Esophagus muscularis mucosa (tissue), 4 donors: ENCODE results near the gene TXNDC11. TPM values are rescaled to one million over a fixed set of nuclear protein-coding genes. Genes with fewer than 3 reads are reported as not detected.
A peak's percentile ranks its signal among the peaks of the same experiment; 100 is the strongest.

Experiments
- DNase-seq: peaks from one replicate; pipeline ENCODE4 v3.0.0-alpha.2; 2017; ENCODE audit errors: extremely low spot score
- H3K27ac ChIP-seq, 4 donors: fragments of 200-600 bp; sonication (generic); replicated peaks in 1 of 4; 1 replicate in 3 of 4; 2 replicates in 1 of 4; pipeline ENCODE4 v1.5.1; 2016 to 2019; ENCODE audit warnings: mild to moderate bottlenecking in 1 of 4
- H3K27me3 ChIP-seq, 4 donors: fragments of 200-600 bp; sonication (generic); one replicate each; pipeline versions ENCODE4 v1.5.1 to v1.6.0; 2016 to 2019
- H3K36me3 ChIP-seq, 4 donors: fragments of 200-600 bp; sonication (generic); one replicate each; pipeline ENCODE4 v1.5.1; 2016 to 2019
- H3K4me1 ChIP-seq, 4 donors: fragments of 200-600 bp; sonication (generic); one replicate each; pipeline ENCODE4 v1.5.1; 2016 to 2019
- H3K4me3 ChIP-seq, 4 donors: fragments of 200-600 bp; sonication (generic); 1 replicate in 2 of 4; 2 replicates in 2 of 4; pipeline ENCODE4 v1.5.1; 2016 to 2019; ENCODE audit warnings: mild to moderate bottlenecking in 4 of 4, moderate library complexity in 1 of 4
- H3K9me3 ChIP-seq, 4 donors: fragments of 200-600 bp; sonication (generic); 1 replicate in 3 of 4; 2 replicates in 1 of 4; pipeline ENCODE4 v1.5.1; 2016 to 2019
- EP300 ChIP-seq: sonication (generic); formaldehyde crosslinking; IDR thresholded peaks from one replicate; pipeline ENCODE4 v1.6.1; 2017; ENCODE audit warnings: antibody characterized with exemption
- POLR2A ChIP-seq: fragments of 450-650 bp; IDR thresholded peaks from one replicate; pipeline ENCODE4 v1.6.1; 2017; ENCODE audit warnings: antibody characterized with exemption, moderate library complexity, mild to moderate bottlenecking, low read depth
- POLR2AphosphoS5 ChIP-seq, 2 donors: sonication (generic); formaldehyde crosslinking; IDR thresholded peaks; one replicate each; pipeline ENCODE4 v1.6.1; 2017; ENCODE audit warnings: antibody characterized with exemption in 2 of 2
- WGBS: methylation state at CpG from one replicate; pipeline ENCODE4 v1.1.5; 2018; 5-methylcytosine and 5-hydroxymethylcytosine counted together
- intact Hi-C: fragments of 100-400 bp; cut with DNase I; formaldehyde crosslinking; loops from one replicate; pipeline ENCODE4 v1.15.1; 2023
- total RNA-seq, 4 donors: library from RNA; depleted of rRNA; stranded (reverse); fragments of >200 nt; gene quantifications; one replicate each; pipeline versions ENCODE4 v1.1.0 to v1.2.1, GENCODE V29; 2016
- TF ChIP-seq, protein P1 (sequence below), 3 experiments: fragments of 200-600 bp in 2 of 3; fragments of 450-650 bp in 1 of 3; sonication (generic) in 2 of 3; IDR thresholded peaks; one replicate each; pipeline ENCODE4 v1.5.1; 2017 to 2019; ENCODE audit warnings: antibody characterized with exemption in 3 of 3, mild to moderate bottlenecking in 2 of 3, moderate library complexity in 1 of 3

The TXNDC11 gene
- total RNA-seq, 4 donors from 2014 or later, result 32.4 to 47.2 (median 38.2) TPM

DNA sequence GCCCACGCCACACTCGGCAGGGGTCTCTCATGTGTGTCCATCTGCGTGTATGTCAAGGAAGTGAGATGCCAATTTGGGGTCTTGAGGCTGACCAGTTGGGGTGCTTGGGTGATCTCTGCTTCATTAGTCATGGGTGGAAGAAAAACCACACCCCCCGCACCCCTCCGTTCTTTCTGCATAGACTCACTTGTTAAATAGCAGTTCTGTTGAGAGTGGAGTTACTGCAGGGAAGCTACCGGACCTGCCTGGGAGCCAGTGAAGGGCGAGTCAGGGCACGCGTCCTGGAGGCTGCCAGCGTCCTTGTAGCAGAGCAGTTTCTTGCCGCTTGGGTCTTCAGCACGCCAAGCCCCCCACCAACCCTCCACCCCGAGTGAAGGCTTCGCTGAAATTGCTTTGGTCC lies 65.9 kb downstream of the TXNDC11 start:
- 86% methylated on average over 13 of the region's 14 CpGs for WGBS
- H3K27ac ChIP-seq, result peak overlapping the region in 2 of 4 donors; percentile 25 to 37
- H3K4me1 ChIP-seq, result peaks cover 79 to 82% (median 81%) of the 10 kb centered on the region in 4 donors
- TF ChIP-seq EP300 (no peak), POLR2AphosphoS5 (IDR thresholded peaks at IDR 0.05) (no peak), POLR2A (no peak)
- TF ChIP-seq, protein P1, sequence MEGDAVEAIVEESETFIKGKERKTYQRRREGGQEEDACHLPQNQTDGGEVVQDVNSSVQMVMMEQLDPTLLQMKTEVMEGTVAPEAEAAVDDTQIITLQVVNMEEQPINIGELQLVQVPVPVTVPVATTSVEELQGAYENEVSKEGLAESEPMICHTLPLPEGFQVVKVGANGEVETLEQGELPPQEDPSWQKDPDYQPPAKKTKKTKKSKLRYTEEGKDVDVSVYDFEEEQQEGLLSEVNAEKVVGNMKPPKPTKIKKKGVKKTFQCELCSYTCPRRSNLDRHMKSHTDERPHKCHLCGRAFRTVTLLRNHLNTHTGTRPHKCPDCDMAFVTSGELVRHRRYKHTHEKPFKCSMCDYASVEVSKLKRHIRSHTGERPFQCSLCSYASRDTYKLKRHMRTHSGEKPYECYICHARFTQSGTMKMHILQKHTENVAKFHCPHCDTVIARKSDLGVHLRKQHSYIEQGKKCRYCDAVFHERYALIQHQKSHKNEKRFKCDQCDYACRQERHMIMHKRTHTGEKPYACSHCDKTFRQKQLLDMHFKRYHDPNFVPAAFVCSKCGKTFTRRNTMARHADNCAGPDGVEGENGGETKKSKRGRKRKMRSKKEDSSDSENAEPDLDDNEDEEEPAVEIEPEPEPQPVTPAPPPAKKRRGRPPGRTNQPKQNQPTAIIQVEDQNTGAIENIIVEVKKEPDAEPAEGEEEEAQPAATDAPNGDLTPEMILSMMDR (IDR thresholded peaks at IDR 0.05), result no peak
- no peak overlapping the region for H3K4me3 ChIP-seq
- no peaks in the 10 kb centered on the region for H3K27me3 ChIP-seq
- peaks cover 5 to 52% (median 52%) of the 10 kb centered on the region in 4 donors for H3K36me3 ChIP-seq
- intact Hi-C loops, result loop anchor here (10.0 kb wide), 1 partner anchor 58 kb away; no protein-coding TSS in a partner anchor
- DNase-seq, result no peak
- H3K9me3 ChIP-seq, result no peaks in the 10 kb centered on the region

DNA sequence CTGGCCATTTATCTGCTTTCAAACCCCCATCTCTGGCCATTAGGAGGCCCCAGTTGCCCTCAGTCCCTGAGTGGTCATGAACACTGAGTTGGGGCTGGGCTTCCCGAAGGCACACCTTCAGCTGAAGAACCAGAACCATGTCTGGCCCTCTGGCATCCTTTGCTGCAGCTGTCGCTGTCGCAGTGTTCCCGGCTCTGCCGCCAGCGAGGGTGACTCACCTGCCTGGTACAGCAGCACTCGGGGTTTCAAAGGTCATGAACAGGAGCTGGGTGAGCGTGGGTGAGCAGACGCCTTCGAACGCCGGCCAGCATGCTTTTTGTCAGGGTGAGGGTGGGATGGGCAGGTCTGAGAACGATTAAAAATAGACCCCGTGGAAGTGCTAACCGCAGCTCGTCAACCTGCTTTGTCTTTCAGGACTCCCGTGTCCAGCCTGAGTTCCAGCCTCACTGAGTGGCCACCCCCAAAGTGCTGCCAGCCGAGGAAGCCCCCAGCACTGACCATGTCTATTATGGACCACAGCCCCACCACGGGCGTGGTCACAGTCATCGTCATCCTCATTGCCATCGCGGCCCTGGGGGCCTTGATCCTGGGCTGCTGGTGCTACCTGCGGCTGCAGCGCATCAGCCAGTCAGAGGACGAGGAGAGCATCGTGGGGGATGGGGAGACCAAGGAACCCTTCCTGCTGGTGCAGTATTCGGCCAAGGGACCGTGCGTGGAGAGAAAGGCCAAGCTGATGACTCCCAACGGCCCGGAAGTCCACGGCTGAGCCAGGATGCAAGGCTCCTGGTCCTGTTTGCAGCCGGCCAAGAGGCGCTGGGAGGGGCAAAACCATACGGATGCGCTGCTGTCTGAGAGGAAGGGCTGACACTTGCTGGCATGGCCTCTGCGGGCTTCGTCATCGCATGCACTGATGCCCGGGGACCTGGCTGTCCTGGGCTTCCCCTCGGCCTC lies 66.8 kb downstream of the TXNDC11 start:
- H3K4me1 ChIP-seq, result peaks cover 81 to 84% (median 82%) of the 10 kb centered on the region in 4 donors
- no peaks in the 10 kb centered on the region for H3K9me3 ChIP-seq
- WGBS, result 90% methylated on average over 26 of the region's 42 CpGs
- H3K36me3 ChIP-seq, result peaks cover 5 to 49% (median 48%) of the 10 kb centered on the region in 4 donors
- TF ChIP-seq POLR2A, result no peak
- no peak for TF ChIP-seq EP300
- no peak for TF ChIP-seq POLR2AphosphoS5 (IDR thresholded peaks at IDR 0.05)
- TF ChIP-seq, protein P1 (IDR thresholded peaks at IDR 0.05), result no peak
- H3K4me3 ChIP-seq, result no peak overlapping the region
- no peaks in the 10 kb centered on the region for H3K27me3 ChIP-seq
- intact Hi-C loops, result loop anchor here (10.0 kb wide), 1 partner anchor 59 kb away; no protein-coding TSS in a partner anchor
- no peak for DNase-seq
- H3K27ac ChIP-seq, result peak overlapping the region in 2 of 4 donors; percentile 13 to 66

- Histone ChIP-seq H3K36me3 (peaks cover 5 to 46% (median 42%) of the 10 kb centered on the region in 4 donors), H3K9me3 (no peaks in the 10 kb centered on the region), H3K4me3 (no peak overlapping the region), H3K27me3 (no peaks in the 10 kb centered on the region), H3K4me1 (peaks cover 81 to 88% (median 85%) of the 10 kb centered on the region in 4 donors), H3K27ac (peak overlapping the region in 3 of 4 donors; percentile 48 to 66 (median 52))
- TF ChIP-seq POLR2AphosphoS5 (IDR thresholded peaks at IDR 0.05), result no peak
- TF ChIP-seq EP300, result no peak
- TF ChIP-seq, protein P1 (IDR thresholded peaks at IDR 0.05), result no peak
- no peak for DNase-seq
- WGBS, result 49% methylated on average over 13 of the region's 15 CpGs
- intact Hi-C loops, result loop anchor here (10.0 kb wide), 1 partner anchor 60 kb away; no protein-coding TSS in a partner anchor
Measured at GRCh38 chr16:11674818-11675560, 67.7 kb downstream of the TXNDC11 start.

DNA sequence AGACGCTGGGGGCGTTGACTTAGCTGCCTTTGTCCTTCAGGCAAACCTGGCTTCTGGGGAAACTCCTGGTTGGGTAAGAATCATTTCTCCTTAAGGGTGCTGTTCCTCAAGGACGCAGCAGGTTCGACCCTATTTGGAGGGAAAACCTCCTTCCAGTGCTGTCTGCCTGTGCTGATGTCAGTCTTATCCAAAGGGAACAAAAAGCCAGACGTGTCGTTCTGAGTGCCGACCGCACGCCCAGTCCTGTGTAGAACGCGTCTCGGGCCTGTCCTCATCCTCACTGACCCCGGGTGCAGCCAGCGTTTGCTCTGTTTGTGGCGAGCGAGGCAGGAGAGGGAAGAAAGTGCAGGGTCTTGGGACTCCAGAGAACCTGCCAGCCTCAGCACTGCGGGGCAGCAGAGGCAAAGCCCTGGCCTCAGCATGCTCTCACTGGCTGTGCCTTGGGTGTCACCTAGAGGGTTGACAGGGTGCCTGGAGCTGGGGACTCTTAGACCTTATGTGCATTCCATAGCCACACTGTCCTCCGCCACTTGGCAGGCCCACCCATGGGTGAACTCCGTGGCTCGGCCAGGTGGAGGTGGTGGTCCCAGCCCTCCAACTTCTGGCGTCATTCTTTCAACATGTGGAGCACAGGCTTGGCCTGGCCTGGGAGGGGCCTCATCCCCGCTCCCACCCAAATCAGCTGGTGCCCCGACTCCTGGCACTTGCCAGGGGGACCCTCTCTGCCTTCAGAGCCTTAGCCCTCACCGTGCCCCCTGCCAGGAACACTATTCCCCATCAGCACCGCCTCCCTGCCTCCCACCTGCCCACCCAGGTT lies 68.4 kb downstream of the TXNDC11 start:
- H3K27ac ChIP-seq, result peak overlapping the region; percentile 24 to 66 (median 50)
- intact Hi-C loops, result loop anchor here (10.0 kb wide), 1 partner anchor 61 kb away; no protein-coding TSS in a partner anchor
- peaks cover 0 to 38% (median 34%) of the 10 kb centered on the region in 4 donors for H3K36me3 ChIP-seq
- no peak for DNase-seq
- H3K4me3 ChIP-seq, result no peak overlapping the region
- TF ChIP-seq, protein P1 (IDR thresholded peaks at IDR 0.05), result no peak
- TF ChIP-seq POLR2AphosphoS5 (IDR thresholded peaks at IDR 0.05), result peak in 1 of 2 donors; percentile 12
- no peaks in the 10 kb centered on the region for H3K9me3 ChIP-seq
- peaks cover 82 to 88% (median 86%) of the 10 kb centered on the region in 4 donors for H3K4me1 ChIP-seq
- no peaks in the 10 kb centered on the region for H3K27me3 ChIP-seq
- WGBS, result 73% methylated on average over 19 of the region's 25 CpGs
